Fibroblast of lung (primary cell): ENCODE results near the gene NLGN1. TPM values are rescaled to one million over a fixed set of nuclear protein-coding genes. Genes with fewer than 3 reads are reported as not detected.

Experiments
- DNase-seq, 2 donors: peaks; one replicate each; pipeline versions ENCODE4 v3.0.0 to v3.0.0-alpha.2; 2010; ENCODE audit warnings: low read depth in 2 of 2
- H2AFZ ChIP-seq: 2 replicates; pipeline ENCODE4 v1.5.1; 2012; ENCODE audit warnings: low read length, control low read depth, inconsistent platforms
- H3K27ac ChIP-seq: 2 replicates; pipeline ENCODE4 v1.5.1; 2011; ENCODE audit warnings: low read length, control low read depth; ENCODE audit not compliant: insufficient read depth
- H3K27me3 ChIP-seq: 2 replicates; pipeline ENCODE4 v1.5.1; 2011; ENCODE audit warnings: mild to moderate bottlenecking, low read length; ENCODE audit not compliant: control insufficient read depth, insufficient read depth
- H3K36me3 ChIP-seq: 2 replicates; pipeline ENCODE4 v1.5.1; 2011; ENCODE audit warnings: low read length; ENCODE audit not compliant: control insufficient read depth, insufficient read depth
- H3K4me1 ChIP-seq: 2 replicates; pipeline ENCODE4 v1.5.1; 2011; ENCODE audit warnings: low read length; ENCODE audit not compliant: control insufficient read depth, insufficient read depth; ENCODE audit errors: extremely low read depth
- H3K4me2 ChIP-seq: 2 replicates; pipeline ENCODE4 v1.5.1; 2011; ENCODE audit warnings: low read length, control low read depth; ENCODE audit not compliant: insufficient read depth; ENCODE audit errors: extremely low read depth
- H3K4me3 ChIP-seq, 4 experiments: fragments of 200-600 bp in 1 of 4; sonication (generic) in 1 of 4; replicated peaks in 1 of 4; 2 replicates each; pipeline ENCODE4 v1.5.1; 2011 to 2016; ENCODE audit warnings: low read length in 4 of 4, low read depth in 3 of 4, mild to moderate bottlenecking in 3 of 4, control low read depth in 2 of 4, inconsistent platforms in 1 of 4, mixed read lengths in 1 of 4; ENCODE audit not compliant: insufficient read depth in 1 of 4; ENCODE audit errors: control extremely low read depth in 1 of 4
- H3K79me2 ChIP-seq: 2 replicates; pipeline ENCODE4 v1.5.1; 2012; ENCODE audit warnings: mild to moderate bottlenecking, low read length, inconsistent platforms; ENCODE audit not compliant: control insufficient read depth, insufficient read depth
- H3K9ac ChIP-seq: 2 replicates; pipeline ENCODE4 v1.5.1; 2011; ENCODE audit warnings: mild to moderate bottlenecking, low read length, control low read depth; ENCODE audit not compliant: insufficient read depth
- H3K9me3 ChIP-seq: 2 replicates; pipeline ENCODE4 v1.5.1; 2012; ENCODE audit warnings: low read depth, low read length; ENCODE audit not compliant: control insufficient read depth, insufficient read depth
- H4K20me1 ChIP-seq: 2 replicates; pipeline ENCODE4 v1.5.1; 2011; ENCODE audit warnings: low read length; ENCODE audit not compliant: control insufficient read depth, insufficient read depth; ENCODE audit errors: extremely low read depth
- EZH2 ChIP-seq: IDR thresholded peaks from 2 replicates; pipeline ENCODE4 v1.5.1; 2012; ENCODE audit warnings: low read length, control low read depth, mild to moderate bottlenecking; ENCODE audit errors: missing control alignments
- polyA plus RNA-seq, 2 donors: library from polyadenylated mRNA; depleted of rRNA in 1 of 2; stranded (reverse) in 1 of 2; unstranded in 1 of 2; fragments of >200 nt; gene quantifications; 2 replicates each; pipeline ENCODE4 v1.2.1, GENCODE V29; 2011 to 2012; ENCODE audit warnings: missing spikeins in 1 of 2
- total RNA-seq: library from RNA; depleted of rRNA; stranded (reverse); fragments of >200 nt; gene quantifications from 2 replicates; pipeline ENCODE4 v1.2.1, GENCODE V29; 2014
- TF ChIP-seq, protein P1 (sequence below), 2 donors: IDR thresholded peaks in 1 of 2; conservative IDR thresholded peaks in 1 of 2; 1 replicate in 1 of 2; 2 replicates in 1 of 2; pipeline ENCODE4 v1.5.1; 2011 to 2012; ENCODE audit warnings: low read length in 2 of 2, control low read depth in 1 of 2, inconsistent platforms in 1 of 2, low read depth in 1 of 2, mild to moderate bottlenecking in 1 of 2

Gene NLGN1
- total and polyA plus RNA-seq, 2 donors (not counting 1 experiment from before 2014, with no cell fraction given), result 0.61 to 2.1 TPM

DNA sequence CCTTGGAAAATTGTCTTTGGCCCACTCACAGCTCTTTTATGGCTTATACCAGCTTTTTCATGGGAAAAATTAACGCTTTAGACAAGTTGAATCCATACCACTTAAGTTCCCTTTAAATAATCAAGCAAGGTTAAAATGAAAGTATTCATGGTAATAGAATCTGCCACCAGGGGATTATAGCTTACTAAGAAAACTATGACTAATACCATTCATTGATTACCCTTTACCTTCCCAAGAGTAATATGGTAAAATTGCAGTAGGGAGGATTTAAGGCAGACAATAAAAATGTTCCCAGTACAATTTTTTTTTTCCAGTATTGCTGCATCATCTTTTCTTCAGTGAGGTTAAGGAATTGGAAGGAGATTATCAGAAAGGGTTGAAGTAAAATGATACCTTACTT is 820.5 kb downstream of the NLGN1 start:
- H2AFZ ChIP-seq, result no peak overlapping the region
- no peaks in the 10 kb centered on the region for H3K36me3 ChIP-seq
- TF ChIP-seq, protein P1, sequence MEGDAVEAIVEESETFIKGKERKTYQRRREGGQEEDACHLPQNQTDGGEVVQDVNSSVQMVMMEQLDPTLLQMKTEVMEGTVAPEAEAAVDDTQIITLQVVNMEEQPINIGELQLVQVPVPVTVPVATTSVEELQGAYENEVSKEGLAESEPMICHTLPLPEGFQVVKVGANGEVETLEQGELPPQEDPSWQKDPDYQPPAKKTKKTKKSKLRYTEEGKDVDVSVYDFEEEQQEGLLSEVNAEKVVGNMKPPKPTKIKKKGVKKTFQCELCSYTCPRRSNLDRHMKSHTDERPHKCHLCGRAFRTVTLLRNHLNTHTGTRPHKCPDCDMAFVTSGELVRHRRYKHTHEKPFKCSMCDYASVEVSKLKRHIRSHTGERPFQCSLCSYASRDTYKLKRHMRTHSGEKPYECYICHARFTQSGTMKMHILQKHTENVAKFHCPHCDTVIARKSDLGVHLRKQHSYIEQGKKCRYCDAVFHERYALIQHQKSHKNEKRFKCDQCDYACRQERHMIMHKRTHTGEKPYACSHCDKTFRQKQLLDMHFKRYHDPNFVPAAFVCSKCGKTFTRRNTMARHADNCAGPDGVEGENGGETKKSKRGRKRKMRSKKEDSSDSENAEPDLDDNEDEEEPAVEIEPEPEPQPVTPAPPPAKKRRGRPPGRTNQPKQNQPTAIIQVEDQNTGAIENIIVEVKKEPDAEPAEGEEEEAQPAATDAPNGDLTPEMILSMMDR (conservative IDR thresholded peaks at IDR 0.05 in 1 of 2, IDR thresholded peaks at IDR 0.05 in 1 of 2; ENCODE audit: low read depth in 1 of 2, low read length in 2 of 2), result no peak
- TF ChIP-seq EZH2, result no peak
- H3K9me3 ChIP-seq, result no peaks in the 10 kb centered on the region
- no peak overlapping the region for H3K9ac ChIP-seq
- peak in 1 of 2 donors; percentile 11 for DNase-seq
- H3K4me1 ChIP-seq, result no peaks in the 10 kb centered on the region
- no peaks in the 10 kb centered on the region for H4K20me1 ChIP-seq
- H3K79me2 ChIP-seq, result no peaks in the 10 kb centered on the region
- no peak overlapping the region for H3K4me3 ChIP-seq
- no peaks in the 10 kb centered on the region for H3K27me3 ChIP-seq
- H3K4me2 ChIP-seq, result no peak overlapping the region
- H3K27ac ChIP-seq, result no peak overlapping the region

DNA sequence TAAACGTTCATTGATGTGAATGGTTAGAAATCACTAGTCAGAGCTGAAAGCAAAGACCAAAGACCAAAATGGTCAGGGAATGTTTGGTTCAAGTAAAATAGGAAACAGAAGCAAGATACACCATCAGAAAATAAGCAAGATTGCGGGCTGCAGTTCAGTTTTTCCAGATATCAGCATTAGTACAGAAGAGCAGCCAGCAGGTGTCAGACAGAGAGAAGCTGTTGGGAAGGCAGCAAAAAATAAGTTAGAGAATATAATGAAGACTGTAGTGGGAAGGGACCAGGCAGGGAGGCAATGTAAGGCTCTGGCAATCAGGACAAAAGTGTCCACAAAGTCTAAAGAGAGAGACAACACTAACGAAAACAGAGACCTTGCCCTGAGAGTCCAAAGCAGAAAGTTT is 822.2 kb downstream of the NLGN1 start:
- Histone ChIP-seq H2AFZ (no peak overlapping the region), H3K36me3 (no peaks in the 10 kb centered on the region), H3K4me2 (no peak overlapping the region), H3K27me3 (no peaks in the 10 kb centered on the region), H3K4me1 (no peaks in the 10 kb centered on the region), H3K9me3 (no peaks in the 10 kb centered on the region), H3K9ac (no peak overlapping the region), H3K4me3 (no peak overlapping the region), H3K27ac (no peak overlapping the region), H4K20me1 (no peaks in the 10 kb centered on the region), H3K79me2 (no peaks in the 10 kb centered on the region)
- no peak for DNase-seq
- TF ChIP-seq EZH2, result no peak
- TF ChIP-seq, protein P1 (conservative IDR thresholded peaks at IDR 0.05 in 1 of 2, IDR thresholded peaks at IDR 0.05 in 1 of 2; ENCODE audit: low read depth in 1 of 2, low read length in 2 of 2), result no peak

DNA sequence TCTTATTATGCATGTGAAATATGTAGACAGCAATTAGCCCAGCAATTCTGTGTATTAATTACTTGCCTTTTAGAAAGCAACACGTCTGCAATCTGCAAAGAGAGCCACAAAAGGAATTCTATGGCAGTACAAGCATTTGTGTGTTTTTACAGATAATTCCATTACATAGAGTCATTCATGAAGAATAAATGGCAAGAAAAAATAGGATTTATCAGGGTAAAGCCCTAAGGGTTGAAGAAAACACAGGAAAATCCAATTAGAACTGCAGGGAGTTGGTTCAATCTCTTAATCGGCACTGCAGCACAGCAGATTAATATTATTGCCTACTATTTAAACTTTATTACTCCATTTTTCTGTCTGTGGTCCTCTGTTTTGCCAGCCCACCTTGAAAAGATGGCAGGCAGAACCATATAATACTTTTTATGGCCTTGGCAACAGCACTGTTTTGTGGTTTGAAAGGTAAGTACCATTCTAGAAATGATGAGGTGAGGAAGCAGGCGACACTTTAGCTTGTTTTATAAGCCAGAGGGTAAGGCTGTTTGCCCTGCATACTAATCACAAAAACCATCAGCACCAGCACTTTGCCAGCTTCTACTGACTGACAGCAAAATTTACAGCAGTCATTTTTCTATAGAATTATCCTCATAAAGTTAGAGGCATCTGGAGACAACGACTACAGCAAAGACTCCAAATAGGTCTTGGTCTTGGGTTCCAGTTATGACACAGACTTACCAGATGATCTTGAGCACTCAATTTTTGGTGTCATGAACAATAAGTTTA is 823.4 kb downstream of the NLGN1 start:
- no peaks in the 10 kb centered on the region for H3K4me1 ChIP-seq
- no peaks in the 10 kb centered on the region for H3K79me2 ChIP-seq
- no peaks in the 10 kb centered on the region for H3K36me3 ChIP-seq
- no peak overlapping the region for H3K4me2 ChIP-seq
- H3K27me3 ChIP-seq, result no peaks in the 10 kb centered on the region
- no peaks in the 10 kb centered on the region for H3K9me3 ChIP-seq
- H3K9ac ChIP-seq, result no peak overlapping the region
- no peak overlapping the region for H2AFZ ChIP-seq
- H3K27ac ChIP-seq, result no peak overlapping the region
- H4K20me1 ChIP-seq, result no peaks in the 10 kb centered on the region
- no peak for TF ChIP-seq EZH2
- TF ChIP-seq, protein P1 (conservative IDR thresholded peaks at IDR 0.05 in 1 of 2, IDR thresholded peaks at IDR 0.05 in 1 of 2; ENCODE audit: low read depth in 1 of 2, low read length in 2 of 2), result no peak
- H3K4me3 ChIP-seq, result no peak overlapping the region
- DNase-seq, result no peak
